Stimulated activated CD4-positive, alpha-beta T cell treated with anti-CD3 and anti-CD28 coated beads, Interleukin-1b, Interleukin-23, amount 100 ng/mL, for 24 hours (primary cell): ENCODE measurements around the gene CAD.
"Not testable (repeated sequence)": the region's sequence is repeated elsewhere in the genome, so short reads cannot be mapped to it uniquely, and the experiment has no call there.

ENCODE experiments used
- DNase-seq, 4 experiments: peaks; one replicate each; pipeline ENCODE4 v3.0.0-alpha.2; 2020; ENCODE audit warnings: low read depth in 4 of 4, low spot score in 1 of 4

Gene CAD

GRCh38 chr2:27255187-27255586 is 38.0 kb downstream of the CAD start:
- no peak for DNase-seq

GRCh38 chr2:27255660-27256059 is 38.5 kb downstream of the CAD start:
- DNase-seq: no peak

GRCh38 chr2:27256855-27257454 is 39.8 kb downstream of the CAD start:
- DNase-seq: no peak

GRCh38 chr2:27258051-27258450 is 40.9 kb downstream of the CAD start:
- DNase-seq: no peak

- no peak for DNase-seq
Observed at GRCh38 chr2:27261241-27261925, 44.2 kb downstream of the CAD start.

GRCh38 chr2:27261926-27262298 is 44.7 kb downstream of the CAD start:
- no peak for DNase-seq

GRCh38 chr2:27262379-27263286 is 45.5 kb downstream of the CAD start, which contains the start of gene SLC30A3:
SLC30A3 (minus strand) TSS chr2:27263047; CDS start chr2:27262906, 141 bp downstream.
- peak; percentile 24 to 72 (median 50) for DNase-seq

GRCh38 chr2:27263287-27264252 is 46.4 kb downstream of the CAD start:
- no peak for DNase-seq

GRCh38 chr2:27264253-27264752 is 47.1 kb downstream of the CAD start:
- DNase-seq: no peak

- DNase-seq: peak in 3 of 4 experiments; percentile 34 to 58 (median 50)
Observed at GRCh38 chr2:27264753-27265535, 47.8 kb downstream of the CAD start.

- DNase-seq: no peak
Observed at GRCh38 chr2:27265536-27265870, 48.3 kb downstream of the CAD start.

- not testable (repeated sequence) for DNase-seq
Observed at GRCh38 chr2:27268296-27268695, 51.1 kb downstream of the CAD start.

- DNase-seq: no peak
Observed at GRCh38 chr2:27270131-27270530, 53.0 kb downstream of the CAD start.

- DNase-seq: no peak
Observed at GRCh38 chr2:27270670-27271069, 53.5 kb downstream of the CAD start.

GRCh38 chr2:27271631-27272340 is 54.6 kb downstream of the CAD start:
- no peak for DNase-seq

- DNase-seq: not testable (repeated sequence)
Observed at GRCh38 chr2:27272537-27273522, 55.7 kb downstream of the CAD start.

- no peak for DNase-seq
Observed at GRCh38 chr2:27275211-27276150, 58.3 kb downstream of the CAD start, which contains the start of gene DNAJC5G. DNAJC5G (plus strand) TSS chr2:27275433; CDS start chr2:27276729, 1,296 bp downstream.
